Parathyroid adenoma (tissue), 2 donors: ENCODE measurements around the gene SLC38A7.
"Not testable (repeated sequence)": the region's sequence is repeated elsewhere in the genome, so short reads cannot be mapped to it uniquely, and the experiment has no call there.

Experiments
- H2AFZ ChIP-seq: fragments of 300-600 bp; sonication (generic); one replicate; pipeline ENCODE4 v1.7.0; 2017; ENCODE audit warnings: antibody characterized with exemption, mild to moderate bottlenecking
- H3K27ac ChIP-seq: fragments of 300-600 bp; sonication (generic); one replicate; pipeline ENCODE4 v1.7.0; 2017
- H3K27me3 ChIP-seq: fragments of 300-600 bp; sonication (generic); one replicate; pipeline ENCODE4 v1.7.0; 2017; ENCODE audit warnings: low read length; ENCODE audit not compliant: control insufficient read depth, insufficient read depth
- H3K36me3 ChIP-seq: fragments of 300-600 bp; sonication (generic); one replicate; pipeline ENCODE4 v1.7.0; 2017; ENCODE audit warnings: low read length; ENCODE audit not compliant: control insufficient read depth, insufficient read depth
- H3K4me1 ChIP-seq: fragments of 300-600 bp; sonication (generic); one replicate; pipeline ENCODE4 v1.7.0; 2017; ENCODE audit warnings: control low read depth
- H3K4me2 ChIP-seq: fragments of 300-600 bp; sonication (generic); one replicate; pipeline ENCODE4 v1.7.0; 2017; ENCODE audit warnings: low read length
- H3K4me3 ChIP-seq: fragments of 300-600 bp; sonication (generic); one replicate; pipeline ENCODE4 v1.7.0; 2017; ENCODE audit warnings: low read depth, low read length
- H3K79me2 ChIP-seq: fragments of 300-600 bp; sonication (generic); one replicate; pipeline ENCODE4 v1.7.0; 2017; ENCODE audit warnings: control low read depth
- H3K9ac ChIP-seq: fragments of 300-600 bp; sonication (generic); one replicate; pipeline ENCODE4 v1.7.0; 2017; ENCODE audit warnings: mild to moderate bottlenecking
- H3K9me3 ChIP-seq: fragments of 300-600 bp; sonication (generic); one replicate; pipeline ENCODE4 v1.7.0; 2017; ENCODE audit warnings: low read length; ENCODE audit not compliant: control insufficient read depth
- CTCF ChIP-seq: fragments of 300-600 bp; sonication (generic); IDR thresholded peaks from one replicate; pipeline ENCODE4 v1.7.0; 2017; ENCODE audit warnings: antibody characterized with exemption, mild to moderate bottlenecking
- donor health status: primary hyperparathyroidism.

SLC38A7 gene

DNA sequence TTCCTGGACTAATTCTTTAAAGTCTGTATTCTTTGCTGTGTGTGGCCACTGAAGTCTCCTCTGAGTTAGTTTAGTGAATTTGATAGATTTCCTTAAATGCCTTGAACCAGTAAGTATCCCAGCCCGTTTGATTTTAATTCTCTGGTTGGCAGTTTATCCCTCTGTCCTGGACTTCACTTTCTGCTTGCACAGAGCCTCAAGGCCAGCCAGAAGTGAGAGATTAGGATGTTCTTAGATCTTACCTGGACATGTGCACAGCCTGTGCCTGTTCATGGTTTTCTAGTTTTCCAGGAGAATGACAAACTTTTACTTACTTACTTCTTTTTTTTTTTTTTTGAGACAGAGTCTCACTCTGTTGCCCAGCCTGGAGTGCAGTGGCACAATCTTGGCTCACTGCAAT lies 10.8 kb upstream of the SLC38A7 start:
- Histone ChIP-seq H3K9me3 (no peaks in the 10 kb centered on the region), H3K27me3 (no peaks in the 10 kb centered on the region), H2AFZ (no peak overlapping the region), H3K4me3 (no peak overlapping the region), H3K4me2 (no peak overlapping the region), H3K79me2 (no peaks in the 10 kb centered on the region), H3K9ac (no peak overlapping the region), H3K27ac (no peak overlapping the region), H3K36me3 (no peaks in the 10 kb centered on the region), H3K4me1 (no peaks in the 10 kb centered on the region)
- no peak for TF ChIP-seq CTCF

- Histone ChIP-seq H3K27ac (no peak overlapping the region), H3K79me2 (no peaks in the 10 kb centered on the region), H3K9me3 (no peaks in the 10 kb centered on the region), H2AFZ (no peak overlapping the region), H3K4me2 (no peak overlapping the region), H3K27me3 (no peaks in the 10 kb centered on the region), H3K9ac (no peak overlapping the region), H3K4me1 (no peaks in the 10 kb centered on the region), H3K36me3 (no peaks in the 10 kb centered on the region), H3K4me3 (no peak overlapping the region)
- TF ChIP-seq CTCF = no peak
These were observed 7.9 kb upstream of the SLC38A7 start for GRCh38 chr16:58692450-58692849.

DNA sequence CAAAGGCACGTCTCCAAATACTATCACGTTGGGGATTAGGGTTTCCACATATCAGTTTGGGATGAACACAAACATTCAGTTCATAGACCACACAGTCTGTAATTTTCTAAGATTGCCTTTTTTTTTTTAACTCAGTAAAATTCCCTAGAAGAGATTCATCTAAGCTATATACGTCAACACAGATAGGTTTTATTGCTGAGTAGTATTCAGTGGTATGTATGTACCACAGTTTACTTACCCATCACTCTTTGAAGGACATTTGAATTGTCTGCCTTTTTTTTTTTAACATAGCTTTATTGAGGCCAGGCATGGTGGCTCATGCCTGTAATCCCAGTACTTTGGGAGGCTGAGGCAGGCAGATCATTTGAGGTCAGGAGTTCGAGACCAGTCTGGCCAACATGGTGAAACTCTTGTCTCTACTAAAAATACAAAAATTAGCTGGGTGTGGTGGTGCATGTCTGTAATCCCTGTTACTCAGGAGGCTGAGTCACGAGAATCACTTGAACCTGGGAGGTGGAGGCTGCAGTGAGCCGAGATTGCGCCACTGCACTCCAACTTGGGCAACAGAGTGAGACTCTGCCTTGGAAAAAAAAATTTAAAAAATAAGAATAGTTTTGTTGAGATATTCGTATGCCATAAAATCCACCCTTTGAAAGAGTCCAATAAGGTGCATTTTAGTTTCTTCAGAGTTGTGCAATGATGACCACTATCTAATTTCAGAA lies 2.6 kb upstream of the SLC38A7 start:
- H3K27me3 ChIP-seq, H3K9me3 ChIP-seq, H2AFZ ChIP-seq, H3K4me2 ChIP-seq, H3K4me3 ChIP-seq, H3K36me3 ChIP-seq, H3K9ac ChIP-seq, H3K4me1 ChIP-seq, H3K79me2 ChIP-seq, H3K27ac ChIP-seq: not testable (repeated sequence)

DNA sequence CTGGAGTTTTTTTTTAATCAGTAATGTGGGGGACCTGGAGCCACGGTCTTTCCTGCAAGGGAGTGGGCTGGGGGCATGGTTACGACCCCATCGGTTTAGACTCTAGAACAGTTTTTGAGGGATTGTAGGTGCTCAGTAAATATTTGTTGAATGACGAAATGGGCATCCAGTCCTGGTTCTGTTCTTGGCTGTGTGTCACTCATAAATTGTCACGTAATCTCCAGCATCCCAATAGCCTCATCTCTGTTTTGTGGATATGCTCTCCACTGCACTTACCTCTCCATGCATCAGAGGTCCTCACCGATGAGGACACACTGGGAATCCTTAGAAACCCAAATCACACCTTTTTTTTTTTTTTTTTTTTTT lies 497 bp upstream of the SLC38A7 start:
- Histone ChIP-seq H3K79me2 (peaks cover 3% of the 10 kb centered on the region), H2AFZ (peak overlapping the region; percentile 100), H3K9ac (no peak overlapping the region), H3K4me3 (peak overlapping the region; percentile 73), H3K27me3 (no peaks in the 10 kb centered on the region), H3K4me1 (peaks cover 9% of the 10 kb centered on the region), H3K27ac (peak overlapping the region; percentile 30), H3K4me2 (peak overlapping the region; percentile 90), H3K36me3 (no peaks in the 10 kb centered on the region), H3K9me3 (no peaks in the 10 kb centered on the region)
- no peak for TF ChIP-seq CTCF

- H3K79me2 ChIP-seq = peaks cover 3% of the 10 kb centered on the region
- peak overlapping the region; percentile 73 for H3K4me3 ChIP-seq
- H3K4me2 ChIP-seq = peak overlapping the region; percentile 90
- peak overlapping the region; percentile 17 for H3K9ac ChIP-seq
- H3K4me1 ChIP-seq = peaks cover 9% of the 10 kb centered on the region
- H3K36me3 ChIP-seq = no peaks in the 10 kb centered on the region
- H3K9me3 ChIP-seq = no peaks in the 10 kb centered on the region
- H3K27ac ChIP-seq = peak overlapping the region; percentile 30
- no peaks in the 10 kb centered on the region for H3K27me3 ChIP-seq
- H2AFZ ChIP-seq = peak overlapping the region; percentile 100
- TF ChIP-seq CTCF = no peak
These were observed 593 bp downstream of the SLC38A7 start for GRCh38 chr16:58684001-58684353.
